ENCODE data around the gene SMIM5.

- TF ChIP-seq, protein P1, sequence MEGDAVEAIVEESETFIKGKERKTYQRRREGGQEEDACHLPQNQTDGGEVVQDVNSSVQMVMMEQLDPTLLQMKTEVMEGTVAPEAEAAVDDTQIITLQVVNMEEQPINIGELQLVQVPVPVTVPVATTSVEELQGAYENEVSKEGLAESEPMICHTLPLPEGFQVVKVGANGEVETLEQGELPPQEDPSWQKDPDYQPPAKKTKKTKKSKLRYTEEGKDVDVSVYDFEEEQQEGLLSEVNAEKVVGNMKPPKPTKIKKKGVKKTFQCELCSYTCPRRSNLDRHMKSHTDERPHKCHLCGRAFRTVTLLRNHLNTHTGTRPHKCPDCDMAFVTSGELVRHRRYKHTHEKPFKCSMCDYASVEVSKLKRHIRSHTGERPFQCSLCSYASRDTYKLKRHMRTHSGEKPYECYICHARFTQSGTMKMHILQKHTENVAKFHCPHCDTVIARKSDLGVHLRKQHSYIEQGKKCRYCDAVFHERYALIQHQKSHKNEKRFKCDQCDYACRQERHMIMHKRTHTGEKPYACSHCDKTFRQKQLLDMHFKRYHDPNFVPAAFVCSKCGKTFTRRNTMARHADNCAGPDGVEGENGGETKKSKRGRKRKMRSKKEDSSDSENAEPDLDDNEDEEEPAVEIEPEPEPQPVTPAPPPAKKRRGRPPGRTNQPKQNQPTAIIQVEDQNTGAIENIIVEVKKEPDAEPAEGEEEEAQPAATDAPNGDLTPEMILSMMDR (IDR thresholded peaks at IDR 0.05), result no peak
- TF ChIP-seq POLR2AphosphoS5 (IDR thresholded peaks at IDR 0.05), result peak in 1 of 3 donors; percentile 26
- no peak for TF ChIP-seq EP300 (IDR thresholded peaks at IDR 0.05)
Observed at GRCh38 chr17:75684249-75684648, 51.0 kb downstream of the SMIM5 start.
